ENCODE data around the gene CXCL14. TPM values are rescaled to one million over a fixed set of nuclear protein-coding genes. Genes with fewer than 3 reads are reported as not detected.

CXCL14 gene
- total and polyA plus RNA-seq, 7 donors: 2.6 to 28.9 (median 21.4) TPM

GRCh38 chr5:135549413-135549812 is 29.4 kb downstream of the CXCL14 start:
- H3K27me3 ChIP-seq (ENCODE audit: insufficient read depth in 3 of 3, low read length in 2 of 3): peaks cover 0 to 35% (median 20%) of the 10 kb centered on the region in 3 donors
- 39 to 45% (median 40%) methylated on average over 4 of the region's 4 CpGs for WGBS, 3 donors
- ATAC-seq (no peak), DNase-seq (no peak)
- no peak overlapping the region for H3K27ac ChIP-seq
- no peak overlapping the region for H3K4me3 ChIP-seq
- intact Hi-C loops (cut with DNase I): no loop called here
- H3K36me3 ChIP-seq (ENCODE audit: insufficient read depth in 1 of 2, low read depth in 1 of 2): no peaks in the 10 kb centered on the region
- TF ChIP-seq, protein P1, sequence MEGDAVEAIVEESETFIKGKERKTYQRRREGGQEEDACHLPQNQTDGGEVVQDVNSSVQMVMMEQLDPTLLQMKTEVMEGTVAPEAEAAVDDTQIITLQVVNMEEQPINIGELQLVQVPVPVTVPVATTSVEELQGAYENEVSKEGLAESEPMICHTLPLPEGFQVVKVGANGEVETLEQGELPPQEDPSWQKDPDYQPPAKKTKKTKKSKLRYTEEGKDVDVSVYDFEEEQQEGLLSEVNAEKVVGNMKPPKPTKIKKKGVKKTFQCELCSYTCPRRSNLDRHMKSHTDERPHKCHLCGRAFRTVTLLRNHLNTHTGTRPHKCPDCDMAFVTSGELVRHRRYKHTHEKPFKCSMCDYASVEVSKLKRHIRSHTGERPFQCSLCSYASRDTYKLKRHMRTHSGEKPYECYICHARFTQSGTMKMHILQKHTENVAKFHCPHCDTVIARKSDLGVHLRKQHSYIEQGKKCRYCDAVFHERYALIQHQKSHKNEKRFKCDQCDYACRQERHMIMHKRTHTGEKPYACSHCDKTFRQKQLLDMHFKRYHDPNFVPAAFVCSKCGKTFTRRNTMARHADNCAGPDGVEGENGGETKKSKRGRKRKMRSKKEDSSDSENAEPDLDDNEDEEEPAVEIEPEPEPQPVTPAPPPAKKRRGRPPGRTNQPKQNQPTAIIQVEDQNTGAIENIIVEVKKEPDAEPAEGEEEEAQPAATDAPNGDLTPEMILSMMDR (IDR thresholded peaks at IDR 0.05): no peak
- no peaks in the 10 kb centered on the region for H3K4me1 ChIP-seq
- H3K9me3 ChIP-seq: no peaks in the 10 kb centered on the region

- H3K27me3 ChIP-seq (ENCODE audit: insufficient read depth in 3 of 3, low read length in 2 of 3): peaks cover 0 to 52% (median 26%) of the 10 kb centered on the region in 3 donors
- TF ChIP-seq, protein P1 (IDR thresholded peaks at IDR 0.05): no peak
These were observed 31.1 kb downstream of the CXCL14 start for GRCh38 chr5:135547590-135548254.

GRCh38 chr5:135546912-135547311 is 31.9 kb downstream of the CXCL14 start:
- DNase-seq: no peak
- WGBS, 3 donors: 41 to 60% (median 60%) methylated on average over 4 of the region's 4 CpGs
- Histone ChIP-seq H3K9me3 (no peaks in the 10 kb centered on the region), H3K4me3 (no peak overlapping the region), H3K27ac (no peak overlapping the region), H3K27me3 (ENCODE audit: insufficient read depth in 3 of 3, low read length in 2 of 3) (peaks cover 0 to 60% (median 30%) of the 10 kb centered on the region in 3 donors), H3K4me1 (peaks cover 11% of the 10 kb centered on the region), H3K36me3 (ENCODE audit: insufficient read depth in 1 of 2, low read depth in 1 of 2) (no peaks in the 10 kb centered on the region)
- no peak for ATAC-seq
- TF ChIP-seq, protein P1 (IDR thresholded peaks at IDR 0.05): no peak
- intact Hi-C loops (cut with DNase I): no loop called here

More at GRCh38 chr5:135547590-135548254, 31.1 kb downstream of the CXCL14 start:
- no peak overlapping the region for H3K27ac ChIP-seq
- no peak overlapping the region for H3K4me3 ChIP-seq
- ATAC-seq (no peak), DNase-seq (no peak)
- intact Hi-C loops (cut with DNase I): no loop called here
- H3K9me3 ChIP-seq: no peaks in the 10 kb centered on the region
- H3K36me3 ChIP-seq (ENCODE audit: insufficient read depth in 1 of 2, low read depth in 1 of 2): no peaks in the 10 kb centered on the region
- peaks cover 11% of the 10 kb centered on the region for H3K4me1 ChIP-seq
- WGBS, 3 donors: 48 to 53% (median 51%) methylated on average over 8 of the region's 8 CpGs

DNA sequence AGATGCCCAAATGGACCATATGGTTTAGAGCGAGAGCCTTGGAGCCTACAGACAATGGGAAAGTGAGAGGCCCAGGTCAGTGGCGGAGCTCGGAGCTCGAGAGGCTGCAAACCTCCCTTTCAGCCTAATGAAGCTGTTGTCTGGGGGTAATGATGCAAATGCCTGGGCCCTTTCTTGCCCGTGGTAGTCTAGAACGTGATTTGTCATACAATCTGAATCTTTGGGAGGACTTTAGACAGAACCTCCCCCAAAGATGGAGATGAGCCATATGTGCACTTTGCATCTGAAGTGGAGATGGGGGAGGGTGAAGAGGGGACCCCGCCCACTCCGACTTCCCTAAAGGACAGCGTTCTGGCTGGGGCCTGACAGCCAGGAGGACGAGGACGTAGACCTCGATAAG is 32.7 kb downstream of the CXCL14 start:
- WGBS, 3 donors: 65 to 86% (median 83%) methylated on average over 11 to 12 of the region's 12 CpGs
- no peaks in the 10 kb centered on the region for H3K36me3 ChIP-seq (ENCODE audit: insufficient read depth in 1 of 2, low read depth in 1 of 2)
- H3K9me3 ChIP-seq: no peaks in the 10 kb centered on the region
- H3K4me1 ChIP-seq: peaks cover 11% of the 10 kb centered on the region
- TF ChIP-seq, protein P1 (IDR thresholded peaks at IDR 0.05): no peak
- no peak for DNase-seq
- intact Hi-C loops (cut with DNase I): no loop called here
- no peak overlapping the region for H3K27ac ChIP-seq
- ATAC-seq: no peak
- peaks cover 0 to 68% (median 30%) of the 10 kb centered on the region in 3 donors for H3K27me3 ChIP-seq (ENCODE audit: insufficient read depth in 3 of 3, low read length in 2 of 3)
- no peak overlapping the region for H3K4me3 ChIP-seq

DNA sequence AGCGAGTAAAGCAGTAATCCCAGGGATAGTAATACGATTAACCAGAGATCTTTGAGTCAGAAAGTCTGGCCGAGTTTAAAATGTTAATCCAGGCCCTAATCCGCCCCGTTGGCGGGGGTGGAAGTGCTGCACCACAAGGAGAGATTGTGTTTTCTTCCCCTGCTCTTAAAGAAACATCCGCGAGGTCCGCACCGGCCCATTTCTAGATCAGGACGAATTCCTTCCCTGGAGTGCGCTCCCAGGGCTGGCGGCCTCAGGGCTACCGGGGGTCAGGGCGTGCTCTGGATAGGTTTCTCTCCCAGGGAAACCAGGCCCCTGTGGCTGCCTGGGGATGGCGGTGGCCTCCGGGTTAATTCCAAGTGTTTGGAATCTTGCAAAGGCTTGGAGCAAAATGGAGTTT is 33.7 kb downstream of the CXCL14 start:
- intact Hi-C loops (cut with DNase I): no loop called here
- Histone ChIP-seq H3K4me1 (peaks cover 11% of the 10 kb centered on the region), H3K4me3 (peak overlapping the region; percentile 57), H3K27me3 (ENCODE audit: insufficient read depth in 3 of 3, low read length in 2 of 3) (peaks cover 0 to 78% (median 30%) of the 10 kb centered on the region in 3 donors), H3K9me3 (no peaks in the 10 kb centered on the region), H3K36me3 (ENCODE audit: insufficient read depth in 1 of 2, low read depth in 1 of 2) (no peaks in the 10 kb centered on the region), H3K27ac (no peak overlapping the region)
- DNase-seq (no peak), ATAC-seq (no peak)
- 74 to 77% (median 76%) methylated on average over 17 of the region's 17 CpGs for WGBS, 3 donors
- TF ChIP-seq, protein P1 (IDR thresholded peaks at IDR 0.05): no peak
